HFF-Myc (cell line): ENCODE measurements around the gene HMG20A.

Experiments used
- DNase-seq: peaks from one replicate; pipeline ENCODE4 v3.0.0-alpha.2; 2011; ENCODE audit warnings: low read depth; ENCODE audit errors: extremely low read depth
- H3K4me3 ChIP-seq: replicated peaks from 2 replicates; pipeline ENCODE4 v1.5.1; 2011; ENCODE audit warnings: low read depth, mild to moderate bottlenecking, control low read depth, low read length
- TF ChIP-seq, protein P1 (sequence below): IDR thresholded peaks from 2 replicates; pipeline ENCODE4 v1.5.1; 2012; ENCODE audit warnings: mild to moderate bottlenecking, low read depth, low read length, control low read depth; ENCODE audit errors: missing control alignments

HMG20A gene

DNA sequence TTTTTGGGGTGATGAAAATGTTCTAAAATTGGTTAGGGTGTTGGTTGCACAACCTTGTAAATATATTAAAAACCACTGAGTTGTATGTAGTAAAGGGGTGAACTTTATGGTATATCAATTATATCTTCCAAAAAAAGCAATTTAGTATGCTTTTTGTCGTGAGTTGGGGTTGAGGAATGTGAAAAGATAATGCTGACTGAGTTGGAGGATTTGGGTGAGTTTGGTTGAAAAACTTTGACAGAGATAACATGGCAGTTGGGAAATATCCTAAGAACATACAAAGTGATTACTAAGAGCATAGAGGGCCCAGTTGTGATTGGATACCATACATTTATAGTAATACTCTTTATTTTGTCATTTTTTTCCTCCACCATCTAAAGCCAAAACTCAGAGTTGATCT lies 33.6 kb downstream of the HMG20A start:
- TF ChIP-seq, protein P1, sequence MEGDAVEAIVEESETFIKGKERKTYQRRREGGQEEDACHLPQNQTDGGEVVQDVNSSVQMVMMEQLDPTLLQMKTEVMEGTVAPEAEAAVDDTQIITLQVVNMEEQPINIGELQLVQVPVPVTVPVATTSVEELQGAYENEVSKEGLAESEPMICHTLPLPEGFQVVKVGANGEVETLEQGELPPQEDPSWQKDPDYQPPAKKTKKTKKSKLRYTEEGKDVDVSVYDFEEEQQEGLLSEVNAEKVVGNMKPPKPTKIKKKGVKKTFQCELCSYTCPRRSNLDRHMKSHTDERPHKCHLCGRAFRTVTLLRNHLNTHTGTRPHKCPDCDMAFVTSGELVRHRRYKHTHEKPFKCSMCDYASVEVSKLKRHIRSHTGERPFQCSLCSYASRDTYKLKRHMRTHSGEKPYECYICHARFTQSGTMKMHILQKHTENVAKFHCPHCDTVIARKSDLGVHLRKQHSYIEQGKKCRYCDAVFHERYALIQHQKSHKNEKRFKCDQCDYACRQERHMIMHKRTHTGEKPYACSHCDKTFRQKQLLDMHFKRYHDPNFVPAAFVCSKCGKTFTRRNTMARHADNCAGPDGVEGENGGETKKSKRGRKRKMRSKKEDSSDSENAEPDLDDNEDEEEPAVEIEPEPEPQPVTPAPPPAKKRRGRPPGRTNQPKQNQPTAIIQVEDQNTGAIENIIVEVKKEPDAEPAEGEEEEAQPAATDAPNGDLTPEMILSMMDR = no peak
- no peak overlapping the region for H3K4me3 ChIP-seq
- DNase-seq = no peak

DNA sequence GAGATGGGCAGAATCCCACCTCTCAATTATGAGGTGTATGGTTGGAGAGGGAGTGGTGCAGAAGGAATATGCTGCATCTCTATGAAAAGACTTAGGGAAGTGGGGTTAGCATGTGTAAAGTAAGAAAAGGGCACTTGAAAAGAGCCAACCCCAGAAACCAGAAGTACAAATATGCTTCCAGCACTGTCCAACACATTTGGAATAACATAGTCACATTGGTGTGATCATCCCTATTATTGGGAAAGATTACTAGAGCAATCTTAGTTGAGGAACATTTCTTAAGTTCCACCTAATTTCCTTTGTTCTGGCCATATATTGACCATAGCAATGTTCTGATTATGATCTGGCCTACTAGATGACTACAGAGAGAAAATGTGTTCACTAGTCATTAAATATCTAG lies 34.3 kb downstream of the HMG20A start:
- TF ChIP-seq, protein P1 = no peak
- no peak for DNase-seq
- H3K4me3 ChIP-seq = no peak overlapping the region

DNA sequence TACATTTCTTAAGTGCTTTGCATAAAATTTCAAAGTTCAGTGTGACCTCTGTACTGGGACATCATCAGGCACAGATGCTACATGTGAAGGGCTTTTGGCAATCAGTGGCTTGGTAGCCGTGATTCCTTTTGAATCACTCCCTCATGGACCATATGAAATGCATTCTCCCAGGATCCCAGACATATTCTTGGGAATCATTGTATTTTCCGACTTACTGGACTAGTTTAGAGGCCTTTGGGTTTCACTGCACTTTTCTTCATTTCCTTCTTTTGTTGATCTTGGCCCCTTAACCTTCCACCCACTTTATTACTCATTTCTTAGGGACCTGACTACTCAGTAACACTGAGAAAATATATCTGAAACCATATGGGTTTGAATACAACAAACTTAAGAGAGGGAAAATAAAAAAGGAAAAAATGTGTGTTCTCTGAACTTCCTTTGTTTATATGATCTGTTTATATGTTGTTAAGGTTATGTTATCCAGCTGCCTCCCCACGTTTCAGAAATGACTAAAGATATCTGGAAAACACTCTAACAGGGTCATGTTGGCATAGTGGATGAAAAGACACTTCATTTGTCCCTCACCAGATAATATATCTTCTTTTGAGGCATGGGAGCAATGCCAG lies 35.1 kb downstream of the HMG20A start:
- no peak overlapping the region for H3K4me3 ChIP-seq
- DNase-seq = peak; percentile 91
- TF ChIP-seq, protein P1 = no peak

DNA sequence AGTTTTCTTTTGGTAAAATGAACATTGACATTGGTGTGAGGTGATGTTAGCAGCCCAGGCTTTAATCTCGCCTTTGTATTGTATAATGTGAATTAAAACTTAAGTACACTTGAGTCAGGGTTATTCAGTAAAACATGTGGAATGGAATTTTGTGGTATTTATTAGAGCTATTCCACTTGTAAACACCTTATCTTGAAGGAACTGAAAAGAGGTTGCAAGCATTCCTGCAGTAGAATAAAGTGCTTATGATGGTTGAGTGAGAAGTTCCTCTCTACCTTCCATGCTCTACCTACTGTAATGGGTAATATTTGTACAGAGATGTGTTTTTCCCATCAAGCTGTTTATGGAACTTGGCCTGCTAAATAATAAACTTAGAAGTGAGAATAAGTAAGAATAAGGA lies 36.1 kb downstream of the HMG20A start:
- TF ChIP-seq, protein P1 = no peak
- H3K4me3 ChIP-seq = no peak overlapping the region

DNA sequence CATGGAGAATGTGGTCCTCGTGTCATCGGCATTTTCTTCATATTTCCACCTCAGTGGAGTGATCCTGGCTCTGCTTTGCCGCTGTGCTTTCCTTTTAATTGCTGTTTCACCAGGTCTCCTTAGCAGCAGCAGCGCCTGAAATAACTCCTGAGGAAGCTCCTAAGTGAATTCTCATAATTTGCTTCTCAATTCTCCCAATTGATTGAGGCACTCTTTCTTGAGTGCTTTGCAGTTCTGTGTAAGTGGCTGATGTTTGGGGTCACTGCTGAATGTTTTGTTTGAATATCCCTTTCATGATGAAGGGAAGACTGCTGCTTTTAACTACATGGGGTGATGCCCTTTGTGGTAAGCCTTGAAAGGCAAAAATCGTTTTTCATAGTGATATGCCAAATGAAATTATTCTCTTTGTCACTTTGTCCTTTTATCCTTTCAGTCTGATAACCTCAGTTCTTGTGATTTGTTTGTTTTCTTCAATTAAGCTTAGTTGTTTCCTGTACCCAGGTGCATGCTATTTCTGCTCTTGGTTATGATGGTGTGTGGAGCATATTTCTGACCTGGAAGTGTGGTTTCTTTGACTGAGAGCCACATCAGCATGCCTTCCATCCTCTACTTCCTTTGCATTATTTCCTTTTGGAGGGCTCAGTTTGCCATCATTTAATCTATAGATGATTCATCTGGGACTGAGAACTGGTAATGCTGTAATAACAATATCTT lies 36.7 kb downstream of the HMG20A start:
- TF ChIP-seq, protein P1 = no peak
- H3K4me3 ChIP-seq = no peak overlapping the region
- no peak for DNase-seq

More for the DNA sequence above, 36.1 kb downstream of the HMG20A start:
- no peak for DNase-seq

DNA sequence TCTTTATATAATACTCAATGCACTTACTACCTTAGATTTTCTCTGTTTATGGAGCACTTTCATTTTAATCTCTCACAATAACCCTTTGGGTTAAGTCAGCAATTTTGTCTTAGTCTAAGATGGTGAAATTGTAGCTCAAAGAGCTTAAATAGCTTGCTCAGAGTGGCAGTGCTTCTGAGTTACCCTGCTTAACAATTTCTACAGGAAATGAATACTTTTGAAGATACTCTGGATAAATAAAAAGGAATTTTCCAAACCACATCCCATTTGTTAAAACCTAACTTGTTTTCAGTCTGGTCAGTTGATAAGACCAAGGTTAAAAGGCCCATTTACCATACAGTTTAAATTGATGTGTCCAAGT lies 37.2 kb downstream of the HMG20A start:
- TF ChIP-seq, protein P1 = no peak
- DNase-seq = no peak
- H3K4me3 ChIP-seq = no peak overlapping the region
